Endodermal cell (in vitro differentiated cells): Measurements from ENCODE around the gene BEST3. TPM values are rescaled to one million over a fixed set of nuclear protein-coding genes. Genes with fewer than 3 reads are reported as not detected.
A peak's percentile ranks its signal among the peaks of the same experiment; 100 is the strongest.

Experiments used
- DNase-seq: peaks from one replicate; pipeline ENCODE4 v3.0.0-alpha.2; 2017
- H3K27ac ChIP-seq: 2 replicates; pipeline ENCODE4 v1.5.1; 2013; ENCODE audit warnings: mild to moderate bottlenecking, low read depth, low read length, moderate library complexity
- H3K27me3 ChIP-seq: 2 replicates; pipeline ENCODE4 v1.6.1; 2013; ENCODE audit warnings: mild to moderate bottlenecking, low read length, moderate library complexity; ENCODE audit not compliant: insufficient read depth, control insufficient read depth, poor library complexity, severe bottlenecking
- H3K36me3 ChIP-seq: 2 replicates; pipeline ENCODE4 v1.7.0; 2013; ENCODE audit warnings: mild to moderate bottlenecking, low read length, moderate library complexity; ENCODE audit not compliant: control insufficient read depth, insufficient read depth
- H3K4me1 ChIP-seq: one replicate; pipeline ENCODE4 v1.7.0; 2013; ENCODE audit warnings: low read length; ENCODE audit not compliant: control insufficient read depth, insufficient read depth
- H3K4me3 ChIP-seq: 2 replicates; pipeline ENCODE4 v1.5.1; 2013; ENCODE audit warnings: mild to moderate bottlenecking, low read length, moderate library complexity
- H3K9ac ChIP-seq: 2 replicates; pipeline ENCODE4 v1.6.1; 2013; ENCODE audit warnings: mild to moderate bottlenecking, low read length, moderate library complexity; ENCODE audit not compliant: poor library complexity, severe bottlenecking; ENCODE audit errors: extremely low read depth
- H3K9me3 ChIP-seq: 2 replicates; pipeline ENCODE4 v1.6.1; 2013; ENCODE audit warnings: mild to moderate bottlenecking, low read length, moderate library complexity; ENCODE audit not compliant: control insufficient read depth
- H3K27ac Mint-ChIP-seq: 2 replicates; pipeline ENCODE4 v1.8.0; 2020; ENCODE audit warnings: mixed read lengths
- H3K27me3 Mint-ChIP-seq: 2 replicates; pipeline ENCODE4 v1.8.0; 2021; ENCODE audit warnings: mild to moderate bottlenecking, mixed read lengths; ENCODE audit not compliant: insufficient read depth
- H3K36me3 Mint-ChIP-seq: 2 replicates; pipeline ENCODE4 v1.8.0; 2020; ENCODE audit warnings: low read depth, mixed read lengths
- H3K4me1 Mint-ChIP-seq: 2 replicates; pipeline ENCODE4 v1.8.0; 2020; ENCODE audit warnings: mixed read lengths
- H3K4me3 Mint-ChIP-seq: 2 replicates; pipeline ENCODE4 v1.8.0; 2020; ENCODE audit warnings: mild to moderate bottlenecking, moderate library complexity, mixed read lengths
- H3K9me3 Mint-ChIP-seq: 2 replicates; pipeline ENCODE4 v1.8.0; 2020; ENCODE audit warnings: mild to moderate bottlenecking, mixed read lengths
- CTCF ChIP-seq: fragments of 200-600 bp; sonication (generic); conservative IDR thresholded peaks from 2 replicates; pipeline ENCODE4 v1.5.0; 2021; ENCODE audit warnings: antibody characterized with exemption, mild to moderate bottlenecking
- WGBS, 2 experiments: methylation state at CpG; one replicate each; pipeline versions ENCODE4 v1.1.5 to v1.1.7; 2013; ENCODE audit warnings: missing lambda C conversion rate in 2 of 2, mixed read lengths in 1 of 2; ENCODE audit not compliant: insufficient coverage in 1 of 2, insufficient read length in 1 of 2; 5-methylcytosine and 5-hydroxymethylcytosine counted together
- total RNA-seq, 2 donors: library from RNA; stranded (reverse); fragmentation: NEBNext Ultra II Directional in 1 of 2; extraction: Animal tissue kit (Norgen Biotek cat#: 25700) in 1 of 2; gene quantifications; 2 replicates in 1 of 2; 3 replicates in 1 of 2; pipeline ENCODE4 v1.2.1, GENCODE V29; 2021

The BEST3 gene
- total RNA-seq, 2 donors from 2014 or later: not detected

GRCh38 chr12:69738351-69739286 is 39.5 kb upstream of the BEST3 start, which contains the start of gene RAB3IP:
RAB3IP (plus strand) TSS chr12:69738860; CDS start chr12:69755409, 16,549 bp downstream.
- Histone ChIP-seq H3K36me3 (no peaks in the 10 kb centered on the region), H3K4me3 (peak within 1 kb of the TSS; percentile 83), H3K4me1 (no peaks in the 10 kb centered on the region), H3K27me3 (peaks cover 20% of the 10 kb centered on the region), H3K9ac (peak within 1 kb of the TSS; percentile 58), H3K27ac (no peak within 1 kb of the TSS), H3K9me3 (no peaks in the 10 kb centered on the region)
- peak within 1 kb of the TSS; percentile 81 for H3K27ac Mint-ChIP-seq
- peak; percentile 99 for DNase-seq
- no peaks in the 10 kb centered on the region for H3K36me3 Mint-ChIP-seq
- peak within 1 kb of the TSS; percentile 74 for H3K4me3 Mint-ChIP-seq
- no peaks in the 10 kb centered on the region for H3K9me3 Mint-ChIP-seq
- peaks cover 47% of the 10 kb centered on the region for H3K27me3 Mint-ChIP-seq
- 0 to 1% methylated on average over 17 to 110 of the region's 110 CpGs for WGBS, 2 experiments
- H3K4me1 Mint-ChIP-seq: peaks cover 20% of the 10 kb centered on the region
- TF ChIP-seq CTCF: peak; percentile 89

GRCh38 chr12:69733638-69734037 is 34.5 kb upstream of the BEST3 start:
- no peak overlapping the region for H3K4me3 ChIP-seq
- H3K9ac ChIP-seq: no peak overlapping the region
- H3K4me1 ChIP-seq: no peaks in the 10 kb centered on the region
- H3K9me3 ChIP-seq: no peaks in the 10 kb centered on the region
- no peak for TF ChIP-seq CTCF
- H3K27me3 ChIP-seq: peaks cover 20% of the 10 kb centered on the region
- Mint-ChIP-seq H3K4me1 (peaks cover 2% of the 10 kb centered on the region), H3K27me3 (peaks cover 39% of the 10 kb centered on the region), H3K36me3 (no peaks in the 10 kb centered on the region), H3K27ac (no peak overlapping the region), H3K4me3 (no peak overlapping the region), H3K9me3 (no peaks in the 10 kb centered on the region)
- no peak for DNase-seq
- H3K27ac ChIP-seq: no peak overlapping the region
- H3K36me3 ChIP-seq: no peaks in the 10 kb centered on the region
- WGBS, 2 experiments: 86% methylated on average over 1 of the region's 1 CpG

- TF ChIP-seq CTCF: no peak
- Mint-ChIP-seq H3K27me3 (peaks cover 26% of the 10 kb centered on the region), H3K36me3 (no peaks in the 10 kb centered on the region), H3K4me1 (no peaks in the 10 kb centered on the region), H3K4me3 (no peak overlapping the region), H3K27ac (no peak overlapping the region), H3K9me3 (no peaks in the 10 kb centered on the region)
- H3K36me3 ChIP-seq: no peaks in the 10 kb centered on the region
- no peaks in the 10 kb centered on the region for H3K9me3 ChIP-seq
- WGBS, 2 experiments: 71 to 93% methylated on average over 1 of the region's 1 CpG
- H3K27ac ChIP-seq: no peak overlapping the region
- peaks cover 7% of the 10 kb centered on the region for H3K27me3 ChIP-seq
- no peak overlapping the region for H3K4me3 ChIP-seq
- H3K9ac ChIP-seq: no peak overlapping the region
- DNase-seq: no peak
- H3K4me1 ChIP-seq: no peaks in the 10 kb centered on the region
Observed at GRCh38 chr12:69732088-69732487, 33.0 kb upstream of the BEST3 start.
